ENCODE measurements around the gene DOCK8.

Gene DOCK8

GRCh38 chr9:318646-319045 is 104.0 kb downstream of the DOCK8 start:
- no peak for DNase-seq

DNA sequence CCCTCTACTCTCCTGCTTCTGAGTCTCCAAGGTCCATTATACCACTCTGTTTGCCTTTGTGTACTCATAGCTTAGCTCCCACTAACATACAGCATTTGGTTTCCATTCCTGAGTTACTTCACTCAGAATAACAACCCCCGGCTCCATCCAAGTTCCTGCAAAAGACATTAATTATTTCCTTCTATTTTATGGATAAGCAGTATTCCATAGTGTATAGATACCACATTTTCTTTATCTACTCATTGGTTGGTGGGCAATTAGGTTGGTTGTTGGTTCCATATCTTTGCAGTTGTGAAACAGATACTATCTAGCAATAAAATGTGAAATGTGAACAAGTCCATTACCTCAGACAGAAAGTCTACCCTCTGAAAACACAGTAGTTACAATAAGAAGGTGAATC is 110.3 kb downstream of the DOCK8 start:
- no peak for DNase-seq

DNA sequence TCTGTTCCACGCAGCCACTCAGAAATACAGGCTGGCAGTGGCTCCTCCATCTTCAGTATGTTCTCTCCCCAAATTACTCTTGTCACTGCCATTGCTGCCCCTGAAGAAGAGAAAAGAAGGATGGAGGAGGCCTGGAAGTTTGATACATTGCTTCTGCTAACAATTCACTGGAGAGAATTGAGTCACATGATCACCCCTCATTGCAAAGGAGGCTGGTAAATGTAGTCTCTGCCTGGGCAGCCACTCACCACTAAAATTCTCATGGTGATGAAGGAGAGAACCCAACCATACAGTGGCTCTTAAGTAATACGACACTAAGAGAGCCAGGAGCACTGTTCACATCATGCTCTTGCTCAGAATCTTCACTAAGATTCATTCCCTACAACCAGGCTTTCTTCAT is 112.0 kb downstream of the DOCK8 start:
- no peak for DNase-seq

DNA sequence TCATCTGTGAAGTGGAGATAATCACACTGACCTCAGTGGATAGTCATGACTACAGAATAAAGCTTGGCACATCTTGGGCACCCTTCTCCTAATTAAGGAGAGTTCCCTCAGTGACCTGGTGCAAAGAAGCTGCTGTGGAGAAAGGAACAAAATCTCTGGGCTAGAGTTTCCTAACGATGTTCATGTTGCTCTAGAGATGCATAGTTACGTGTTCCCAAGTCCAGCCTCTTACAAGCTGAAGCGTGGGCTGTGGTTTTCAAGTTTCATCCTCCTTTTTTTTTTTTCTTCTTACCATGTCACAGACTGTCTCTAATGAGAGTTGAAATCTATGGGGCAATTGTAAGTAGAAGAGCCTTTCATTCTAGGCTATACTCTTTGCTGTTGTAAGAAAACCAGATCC is 113.8 kb downstream of the DOCK8 start:
- DNase-seq: no peak

DNA sequence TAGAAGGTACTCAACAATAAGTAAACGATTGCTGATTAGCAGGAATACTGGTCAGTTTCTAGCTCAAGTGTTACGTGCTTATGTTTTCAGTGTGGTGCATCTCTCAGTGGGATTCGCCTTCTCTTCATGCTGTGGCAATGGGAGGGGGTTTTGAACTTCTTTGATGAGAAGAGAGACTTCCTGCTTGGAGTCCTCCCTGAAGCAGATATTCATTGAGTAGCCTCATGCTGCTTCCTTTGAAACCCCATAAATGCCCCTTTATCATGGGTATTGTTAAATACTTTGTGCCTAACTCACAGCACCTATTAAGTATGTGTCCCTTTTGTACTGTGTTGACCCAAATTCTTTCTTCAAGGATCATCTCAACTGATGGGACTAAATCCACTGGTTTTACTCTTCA is 116.5 kb downstream of the DOCK8 start:
- no peak for DNase-seq

DNA sequence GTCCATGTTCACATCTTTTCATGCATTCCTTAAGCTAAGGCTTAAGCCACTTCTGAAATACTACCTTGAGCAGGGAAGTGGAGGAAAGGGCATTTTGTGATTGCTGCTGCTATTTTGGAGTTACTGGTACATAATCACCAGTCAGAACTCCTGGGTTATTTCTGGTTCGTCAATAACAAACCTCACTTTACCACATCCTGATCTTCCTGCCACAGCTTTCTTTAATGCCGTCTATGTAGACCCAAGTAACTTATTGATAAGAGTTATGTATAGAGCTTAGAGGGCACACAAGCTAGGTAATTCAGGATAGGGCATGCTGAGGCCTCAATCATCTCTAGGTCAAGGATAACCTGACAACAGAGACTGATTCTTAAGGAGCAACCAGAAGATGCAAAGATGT is 120.7 kb downstream of the DOCK8 start:
- DNase-seq: no peak

- no peak for DNase-seq
Measured at GRCh38 chr9:336039-336438, 121.4 kb downstream of the DOCK8 start.

GRCh38 chr9:338602-339001 is 123.9 kb downstream of the DOCK8 start:
- no peak for DNase-seq

DNA sequence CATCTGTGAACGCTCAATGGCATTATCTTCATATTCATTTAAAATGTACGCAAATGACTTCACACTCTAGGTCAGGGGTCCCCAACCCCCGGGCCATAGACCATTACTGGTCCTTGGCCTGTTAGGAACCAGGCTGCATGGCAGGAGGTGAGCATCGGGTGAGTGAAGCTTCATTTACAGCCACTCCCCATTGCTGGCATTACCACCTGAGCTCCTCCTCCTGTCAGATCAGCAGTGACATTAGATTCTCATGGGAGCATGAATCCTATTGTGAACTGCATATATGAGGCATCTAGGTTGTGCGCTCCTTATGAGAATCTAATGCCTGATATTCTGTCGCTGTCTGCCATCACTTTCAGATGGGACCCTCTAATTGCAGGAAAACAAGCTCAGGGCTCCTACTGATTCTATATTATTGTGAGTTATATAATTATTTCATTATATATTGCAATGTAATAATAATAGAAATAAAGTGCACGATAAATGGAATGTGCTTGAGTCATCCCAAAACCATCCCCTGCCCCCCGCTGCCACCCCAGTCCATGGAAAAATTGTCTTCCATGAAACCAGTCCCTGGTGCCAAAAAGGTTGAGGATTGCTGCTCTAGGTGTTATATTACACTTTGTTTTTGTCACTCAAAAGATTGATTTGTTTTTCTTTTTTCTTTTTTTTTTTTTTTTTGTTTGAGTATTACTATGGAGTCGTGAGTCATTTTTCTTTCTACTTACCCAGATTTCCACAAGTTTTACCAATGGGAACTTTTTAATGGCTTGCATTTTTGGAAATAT is 127.2 kb downstream of the DOCK8 start:
- DNase-seq: no peak

GRCh38 chr9:343773-344172 is 129.1 kb downstream of the DOCK8 start:
- DNase-seq: no peak

GRCh38 chr9:346111-346571 is 131.5 kb downstream of the DOCK8 start:
- no peak for DNase-seq

GRCh38 chr9:347667-348292 is 133.1 kb downstream of the DOCK8 start:
- no peak for DNase-seq

DNA sequence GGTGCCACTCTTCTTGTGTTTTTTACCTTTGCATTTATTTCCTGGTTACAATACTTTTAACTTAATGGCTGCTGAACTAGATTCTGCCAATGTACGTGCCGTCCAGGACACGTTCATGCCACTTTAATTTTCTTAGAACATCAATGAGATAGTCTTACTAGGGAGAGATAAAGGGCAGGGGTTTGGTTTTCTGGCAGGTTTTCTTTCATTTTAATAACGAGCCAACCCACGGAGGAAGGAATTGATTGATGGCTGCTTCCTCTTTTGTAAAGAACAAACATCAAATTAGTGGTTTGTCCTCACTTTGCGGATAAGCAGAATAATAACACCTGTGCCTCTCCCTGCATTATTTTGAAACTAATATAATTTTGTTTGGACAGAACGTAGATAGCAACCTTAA is 135.7 kb downstream of the DOCK8 start:
- DNase-seq: no peak

- DNase-seq: no peak
Measured at GRCh38 chr9:351916-352315, 137.3 kb downstream of the DOCK8 start.

DNA sequence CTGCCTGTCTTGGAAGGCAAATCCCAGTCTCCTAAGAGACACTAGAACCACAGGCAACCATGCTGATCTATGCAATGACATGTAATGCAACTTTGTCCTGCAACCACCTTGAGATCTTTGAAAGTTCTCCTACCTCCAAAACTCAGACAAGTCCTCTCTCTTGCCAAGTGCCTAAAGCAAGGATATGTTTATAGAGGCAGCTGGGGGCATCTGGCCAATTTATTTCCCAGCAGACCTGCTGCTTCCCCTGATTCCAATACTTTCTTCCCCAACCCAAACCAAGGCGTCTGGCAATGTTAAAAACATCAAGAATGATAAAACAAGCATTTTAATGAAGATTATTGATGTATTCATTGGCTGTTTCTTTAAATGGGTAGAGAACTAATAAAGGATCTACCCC is 138.4 kb downstream of the DOCK8 start:
- no peak for DNase-seq

DNA sequence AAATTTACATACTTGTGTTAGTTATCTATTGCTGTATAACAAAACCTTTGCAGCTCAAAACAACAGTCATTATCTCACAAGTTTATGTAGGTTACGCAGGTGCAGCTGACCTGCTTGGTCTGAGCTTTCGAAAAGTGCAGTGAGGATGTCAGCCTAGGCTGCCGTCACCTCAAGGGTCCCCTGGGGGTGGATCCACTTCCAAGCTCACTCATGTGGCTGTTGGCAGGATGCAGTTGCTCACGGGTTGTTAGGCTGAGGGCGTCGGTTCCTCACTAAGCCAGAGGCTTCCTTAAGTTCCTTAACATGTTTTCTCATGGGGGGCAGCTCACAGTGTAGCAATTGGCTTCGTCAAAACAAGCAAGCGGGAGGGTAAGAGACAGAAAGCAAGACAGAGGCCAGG is 139.8 kb downstream of the DOCK8 start:
- DNase-seq: no peak

- DNase-seq: no peak
Measured at GRCh38 chr9:357560-357959, 142.9 kb downstream of the DOCK8 start.

DNA sequence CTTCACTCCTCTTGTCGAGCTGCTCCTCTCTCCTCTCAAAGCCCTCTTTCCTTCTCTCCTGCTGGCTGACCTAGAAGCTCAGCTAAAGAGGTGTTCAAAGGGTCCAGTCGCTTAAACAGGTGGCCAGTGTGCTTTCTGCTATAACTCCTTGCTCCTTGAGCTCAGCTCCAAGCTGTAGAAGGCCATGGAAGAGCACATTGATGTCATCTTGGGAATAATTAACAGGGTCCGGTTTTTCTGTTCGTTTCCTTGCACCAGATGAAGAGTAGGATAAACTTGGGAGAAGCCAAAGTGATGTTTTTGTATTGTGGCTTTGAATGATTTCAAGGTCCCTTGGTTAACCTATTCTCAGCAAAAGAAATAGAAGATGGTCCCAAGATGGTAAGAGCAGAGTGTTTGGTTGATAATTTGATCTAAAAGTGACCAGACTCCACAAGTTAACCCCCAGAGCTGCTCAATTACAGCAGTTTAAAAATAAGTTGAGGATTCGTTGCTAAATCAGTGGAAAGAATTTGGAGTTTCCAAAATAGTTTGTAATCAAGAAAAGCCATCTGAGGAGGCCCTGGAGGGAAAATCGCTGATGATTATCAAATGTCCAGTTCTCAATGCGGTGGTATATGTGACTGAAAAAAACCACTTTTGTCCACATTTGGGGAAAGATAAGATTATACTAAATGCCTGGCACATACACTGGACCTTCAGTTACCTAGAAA is 148.1 kb downstream of the DOCK8 start:
- no peak for DNase-seq

DNA sequence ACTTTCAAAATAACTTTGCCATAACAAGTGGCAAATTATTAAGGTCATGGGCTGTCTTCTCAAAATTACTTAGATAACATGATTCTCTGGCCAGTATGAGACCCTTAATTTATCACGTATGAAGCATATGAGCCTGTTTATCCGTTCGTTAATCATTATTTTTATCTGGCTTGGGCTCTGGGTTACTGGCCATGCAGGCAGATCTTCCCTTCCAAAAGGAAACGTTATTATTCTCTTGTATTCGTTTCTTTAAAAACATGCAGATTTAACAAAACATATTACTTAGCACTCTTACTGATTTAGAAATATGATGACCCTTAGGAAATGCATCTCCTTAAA is 148.6 kb downstream of the DOCK8 start:
- no peak for DNase-seq

GRCh38 chr9:365436-365835 is 150.8 kb downstream of the DOCK8 start:
- no peak for DNase-seq

GRCh38 chr9:366620-367019 is 152.0 kb downstream of the DOCK8 start:
- DNase-seq: no peak

GRCh38 chr9:370086-370485 is 155.4 kb downstream of the DOCK8 start:
- no peak for DNase-seq

DNA sequence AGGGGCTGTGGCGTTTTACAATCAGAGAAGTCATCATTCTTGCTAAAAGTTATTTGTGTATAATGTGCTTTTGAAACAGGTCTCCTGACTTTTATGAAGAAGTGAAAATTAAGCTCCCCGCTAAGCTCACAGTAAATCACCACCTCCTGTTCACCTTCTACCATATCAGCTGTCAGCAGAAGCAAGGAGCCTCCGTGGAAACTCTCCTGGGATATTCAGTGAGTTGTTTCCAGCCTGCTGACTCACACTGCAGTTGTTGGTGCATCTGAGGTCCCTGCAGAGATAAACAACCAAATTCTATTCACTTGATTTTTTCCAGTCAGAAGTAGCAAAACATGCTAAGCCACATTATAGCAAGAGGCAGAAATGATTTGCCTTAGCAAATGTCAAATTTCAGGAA is 156.7 kb downstream of the DOCK8 start:
- DNase-seq: no peak

DNA sequence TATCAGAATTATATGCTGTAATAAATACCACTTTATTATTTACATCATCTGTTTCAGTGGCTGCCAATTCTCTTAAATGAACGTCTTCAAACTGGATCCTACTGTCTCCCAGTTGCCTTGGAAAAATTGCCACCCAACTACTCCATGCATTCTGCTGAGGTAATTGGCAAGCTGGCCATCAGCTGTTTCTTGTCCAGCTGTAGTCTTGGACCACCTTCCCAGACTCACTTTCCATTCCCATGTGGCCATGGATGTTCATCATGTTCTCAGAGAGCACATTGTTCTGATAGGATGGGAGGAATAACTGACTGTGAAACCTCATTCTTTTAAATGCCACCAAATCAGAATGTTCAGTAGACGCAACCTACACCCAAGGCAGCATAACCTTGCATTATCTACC is 157.5 kb downstream of the DOCK8 start:
- DNase-seq: no peak
